Endothelial cell of umbilical vein (primary cell): ENCODE data around the gene SHC1. TPM values are rescaled to one million over a fixed set of nuclear protein-coding genes. Genes with fewer than 3 reads are reported as not detected.
"Not testable (repeated sequence)": the region's sequence is repeated elsewhere in the genome, so short reads cannot be mapped to it uniquely, and the experiment has no call there.

Source experiments
- BruUV-seq: library from RNA; stranded (reverse); fragments of 400-500 nt; replicated peaks from 2 replicates; lab custom pipeline; 2021; lab: Mats Ljungman, UMichigan
- CTCF ChIA-PET: fragments of 300-600, 350-600 bp; sonication (Branson Sonifier 250); formaldehyde crosslinking; loops from one replicate; lab custom pipeline; 2021; ENCODE audit warnings: antibody characterized with exemption, inconsistent platforms; lab: Charles Lee
- POLR2A ChIA-PET: fragments of 300-600, 350-600 bp; sonication (Branson Sonifier 250); formaldehyde crosslinking; loops from one replicate; lab custom pipeline; 2021; ENCODE audit warnings: antibody characterized with exemption, inconsistent platforms; lab: Charles Lee
- DNase-seq: peaks from one replicate; pipeline ENCODE4 v3.0.0-alpha.2; 2011; ENCODE audit warnings: low read depth, low spot score
- FAIRE-seq: peaks from 2 replicates; lab custom pipeline; 2011; peaks lifted over from hg19 to GRCh38; lab: Jason Lieb, UNC
- H2AFZ ChIP-seq: 2 replicates; pipeline ENCODE4 v1.6.0; 2012; ENCODE audit warnings: low read depth, low read length, control low read depth, inconsistent platforms
- H3K27ac ChIP-seq: 2 replicates; pipeline ENCODE4 v1.5.1; 2011; ENCODE audit warnings: low read depth, mild to moderate bottlenecking, control low read depth, low read length, moderate library complexity; ENCODE audit not compliant: insufficient read depth
- H3K27me3 ChIP-seq, 2 experiments: 2 replicates each; pipeline versions ENCODE4 v1.6.0 to v1.6.1; 2011; ENCODE audit warnings: low read length in 2 of 2, mixed read lengths in 1 of 2; ENCODE audit not compliant: control insufficient read depth in 2 of 2, insufficient read depth in 2 of 2
- H3K36me3 ChIP-seq, 2 experiments: 2 replicates in 1 of 2; 3 replicates in 1 of 2; pipeline ENCODE4 v1.5.1; 2011; ENCODE audit warnings: low read length in 2 of 2, mild to moderate bottlenecking in 1 of 2, moderate library complexity in 1 of 2; ENCODE audit not compliant: control insufficient read depth in 2 of 2, insufficient read depth in 2 of 2; ENCODE audit errors: extremely low read depth in 1 of 2
- H3K4me1 ChIP-seq: 3 replicates; pipeline ENCODE4 v1.5.1; 2011; ENCODE audit warnings: mild to moderate bottlenecking, low read length; ENCODE audit not compliant: control insufficient read depth, insufficient read depth; ENCODE audit errors: extremely low read depth
- H3K4me2 ChIP-seq: 2 replicates; pipeline ENCODE4 v1.6.1; 2011; ENCODE audit warnings: low read length, control low read depth, mixed read lengths; ENCODE audit not compliant: insufficient read depth
- H3K4me3 ChIP-seq, 3 experiments: fragments of 200-600 bp in 1 of 3; sonication (generic), shearing (Covaris generic) in 1 of 3; replicated peaks in 1 of 3; 2 replicates each; pipeline ENCODE4 v1.5.1; 2011 to 2016; ENCODE audit warnings: control low read depth in 3 of 3, low read length in 3 of 3, mild to moderate bottlenecking in 2 of 3, inconsistent platforms in 1 of 3, low read depth in 1 of 3, moderate library complexity in 1 of 3; ENCODE audit not compliant: insufficient read depth in 1 of 3
- H3K79me2 ChIP-seq: 2 replicates; pipeline ENCODE4 v1.6.0; 2012; ENCODE audit warnings: low read length, inconsistent platforms; ENCODE audit not compliant: control insufficient read depth, insufficient read depth
- H3K9ac ChIP-seq: replicated peaks from 2 replicates; pipeline ENCODE3; 2011; ENCODE audit warnings: low read length, control low read depth; ENCODE audit not compliant: insufficient read depth; ENCODE audit errors: extremely low read depth
- H3K9me1 ChIP-seq: replicated peaks from 3 replicates; pipeline ENCODE4 v1.6.0; 2011; ENCODE audit warnings: mild to moderate bottlenecking, low read length; ENCODE audit not compliant: control insufficient read depth, insufficient read depth; ENCODE audit errors: extremely low read depth
- H3K9me3 ChIP-seq: replicated peaks from 2 replicates; pipeline ENCODE4 v1.5.1; 2012; ENCODE audit warnings: low read length, inconsistent platforms; ENCODE audit not compliant: control insufficient read depth, insufficient read depth
- H4K20me1 ChIP-seq: replicated peaks from 2 replicates; pipeline ENCODE3; 2011; ENCODE audit warnings: mild to moderate bottlenecking, low read length; ENCODE audit not compliant: control insufficient read depth, insufficient read depth; ENCODE audit errors: extremely low read depth
- JUN ChIP-seq: IDR thresholded peaks from 2 replicates; pipeline ENCODE4 v1.6.1; 2011; ENCODE audit warnings: borderline replicate concordance, low read depth; ENCODE audit not compliant: insufficient read length, insufficient read depth
- dilution Hi-C: fragments of 300-500 bp; cut with MboI; formaldehyde crosslinking; loops from one replicate; pipeline ENCODE4 v1.15.0; 2019; ENCODE audit warnings: low sequenced_read_pairs; ENCODE audit not compliant: extremely low pct_ligation_motif_present
- intact Hi-C: fragments of 100-400 bp; cut with micrococcal nuclease; formaldehyde crosslinking; loops from one replicate; pipeline ENCODE4 v1.10.0; 2022
- polyA plus RNA-seq, 4 experiments: library from polyadenylated mRNA; depleted of rRNA in 3 of 4; stranded (reverse) in 3 of 4; unstranded in 1 of 4; fragments of >200 nt; gene quantifications; 2 replicates each; pipeline versions ENCODE4 v1.2.1 to v1.2.3, GENCODE V29; 2011 to 2012; ENCODE audit warnings: missing spikeins in 1 of 4
- total RNA-seq: library from RNA; stranded (reverse); gene quantifications from 2 replicates; pipeline ENCODE4 v1.2.3, GENCODE V29; 2021
- TF ChIP-seq, protein P1 (sequence below), 2 donors: IDR thresholded peaks; 1 replicate in 1 of 2; 2 replicates in 1 of 2; pipeline ENCODE4 v1.5.1; 2011; ENCODE audit warnings: low read length in 2 of 2, mild to moderate bottlenecking in 2 of 2, moderate library complexity in 2 of 2, control low read depth in 1 of 2, inconsistent platforms in 1 of 2, low read depth in 1 of 2; ENCODE audit not compliant: insufficient read depth in 1 of 2; ENCODE audit errors: extremely low read depth in 1 of 2

Gene SHC1
- total and polyA plus RNA-seq, 2 donors (not counting 3 experiments of a cell fraction or from before 2014, with no cell fraction given), result 316 to 324 TPM

DNA sequence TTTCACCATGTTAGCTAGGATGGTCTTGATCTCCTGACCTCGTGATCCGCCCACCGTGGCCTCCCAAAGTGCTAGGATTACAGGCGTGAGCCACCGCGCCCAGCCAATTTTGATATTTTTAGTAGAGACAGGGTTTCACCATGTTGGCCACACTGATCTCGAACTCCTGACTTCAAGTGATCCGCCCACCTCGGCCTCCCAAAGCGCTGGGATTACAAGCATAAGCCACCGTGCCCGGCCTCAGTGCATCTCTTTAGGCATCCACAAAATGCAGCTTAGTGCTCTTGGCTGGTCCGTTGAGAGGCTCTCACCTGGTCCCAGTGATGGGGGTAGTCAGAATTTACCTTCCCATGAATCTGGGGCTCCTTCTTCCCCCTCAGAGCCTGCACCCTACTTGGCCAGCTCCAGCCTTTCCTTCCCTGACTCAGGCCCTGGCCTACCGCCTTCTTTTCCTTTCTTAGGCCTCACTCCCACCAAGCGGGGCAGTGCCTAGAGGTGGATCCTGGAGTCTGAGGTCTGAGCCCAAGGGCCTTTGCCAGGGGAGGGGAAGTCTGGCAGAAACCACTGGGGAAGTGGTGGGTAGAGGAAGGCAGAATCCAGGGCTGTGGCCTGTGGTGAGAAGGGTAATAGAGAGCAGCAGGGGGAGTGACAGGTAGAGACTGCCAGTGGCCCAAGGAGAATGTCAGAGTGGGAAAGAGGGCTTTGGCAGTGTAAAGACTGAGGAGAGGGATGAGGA lies 26.6 kb upstream of the SHC1 start:
- POLR2A ChIA-PET, result interaction anchor here (0.8 to 1.2 kb wide), 2 partner anchors 20 to 23 kb away, joined by 3 read pairs; no protein-coding TSS in a partner anchor
- H3K4me1 ChIP-seq, result peaks cover 15% of the 10 kb centered on the region
- no peak overlapping the region for H3K27ac ChIP-seq
- H3K9me3 ChIP-seq, result no peaks in the 10 kb centered on the region
- TF ChIP-seq JUN, result no peak
- H3K4me2 ChIP-seq, result no peak overlapping the region
- dilution Hi-C loops, result no loop called here
- H3K9me1 ChIP-seq, result no peaks in the 10 kb centered on the region
- H3K9ac ChIP-seq, result no peak overlapping the region
- no peak for FAIRE-seq
- H2AFZ ChIP-seq, result no peak overlapping the region
- intact Hi-C loops, result loop anchor here (5.0 kb wide), 1 partner anchor 330 kb away; no protein-coding TSS in a partner anchor
- H3K36me3 ChIP-seq, result no peaks in the 10 kb centered on the region
- CTCF ChIA-PET, result interaction anchor here (0.8 to 4.7 kb wide), 14 partner anchors 19 to 438 kb away, joined by 3 to 65 read pairs (median 6); partner anchors contain the start of genes PBXIP1, PYGO2 and SHC1
- H3K27me3 ChIP-seq, result no peaks in the 10 kb centered on the region
- no peaks in the 10 kb centered on the region for H4K20me1 ChIP-seq
- no peaks in the 10 kb centered on the region for H3K79me2 ChIP-seq
- no peak for DNase-seq
- no peak overlapping the region for H3K4me3 ChIP-seq
- BruUV-seq, result no TSS peak

DNA sequence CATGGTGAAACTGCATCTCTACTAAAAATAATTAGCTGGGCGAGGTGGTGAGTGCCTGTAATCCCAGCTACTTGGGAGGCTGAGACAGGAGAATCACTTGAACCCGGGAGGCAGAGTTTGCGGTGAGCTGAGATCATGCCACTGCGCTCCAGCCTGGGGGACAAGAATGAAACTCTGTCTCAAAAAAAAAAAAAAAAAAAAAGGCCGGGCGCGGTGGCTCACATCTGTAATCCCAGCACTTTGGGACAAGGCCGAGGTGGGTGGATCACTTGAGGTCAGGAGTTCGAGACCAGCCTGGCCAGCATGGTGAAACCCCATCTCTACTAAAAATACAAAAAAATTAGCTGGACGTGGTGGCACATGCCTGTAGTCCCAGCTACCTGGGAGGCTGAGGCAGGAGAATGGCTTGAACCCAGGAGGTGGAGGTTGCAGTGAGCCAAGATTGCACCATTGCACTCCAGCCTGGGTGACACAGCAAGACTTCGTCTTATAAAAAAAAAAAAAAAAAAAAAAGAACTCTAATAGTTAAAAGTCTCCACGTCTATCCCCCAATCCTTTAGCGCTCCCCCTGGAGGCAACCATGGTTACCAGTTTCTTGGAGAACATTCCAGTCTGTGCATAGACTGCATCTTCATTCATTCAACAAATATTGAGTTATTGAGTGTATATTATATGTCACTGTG lies 24.9 kb upstream of the SHC1 start:
- BruUV-seq, H3K9ac ChIP-seq, H4K20me1 ChIP-seq, H3K27ac ChIP-seq, H2AFZ ChIP-seq, H3K9me1 ChIP-seq, H3K36me3 ChIP-seq, H3K79me2 ChIP-seq, H3K4me3 ChIP-seq, dilution Hi-C loops, H3K27me3 ChIP-seq, H3K4me2 ChIP-seq, H3K9me3 ChIP-seq: not testable (repeated sequence)
- peaks cover 11% of the 10 kb centered on the region for H3K4me1 ChIP-seq
- intact Hi-C loops, result loop anchor here (1.0 to 5.0 kb wide), 2 partner anchors 20 to 328 kb away; no protein-coding TSS in a partner anchor
- TF ChIP-seq, protein P1, sequence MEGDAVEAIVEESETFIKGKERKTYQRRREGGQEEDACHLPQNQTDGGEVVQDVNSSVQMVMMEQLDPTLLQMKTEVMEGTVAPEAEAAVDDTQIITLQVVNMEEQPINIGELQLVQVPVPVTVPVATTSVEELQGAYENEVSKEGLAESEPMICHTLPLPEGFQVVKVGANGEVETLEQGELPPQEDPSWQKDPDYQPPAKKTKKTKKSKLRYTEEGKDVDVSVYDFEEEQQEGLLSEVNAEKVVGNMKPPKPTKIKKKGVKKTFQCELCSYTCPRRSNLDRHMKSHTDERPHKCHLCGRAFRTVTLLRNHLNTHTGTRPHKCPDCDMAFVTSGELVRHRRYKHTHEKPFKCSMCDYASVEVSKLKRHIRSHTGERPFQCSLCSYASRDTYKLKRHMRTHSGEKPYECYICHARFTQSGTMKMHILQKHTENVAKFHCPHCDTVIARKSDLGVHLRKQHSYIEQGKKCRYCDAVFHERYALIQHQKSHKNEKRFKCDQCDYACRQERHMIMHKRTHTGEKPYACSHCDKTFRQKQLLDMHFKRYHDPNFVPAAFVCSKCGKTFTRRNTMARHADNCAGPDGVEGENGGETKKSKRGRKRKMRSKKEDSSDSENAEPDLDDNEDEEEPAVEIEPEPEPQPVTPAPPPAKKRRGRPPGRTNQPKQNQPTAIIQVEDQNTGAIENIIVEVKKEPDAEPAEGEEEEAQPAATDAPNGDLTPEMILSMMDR (IDR thresholded peaks at IDR 0.05; ENCODE audit: extremely low read depth in 1 of 2, insufficient read depth in 1 of 2, low read depth in 1 of 2, low read length in 2 of 2), result peak; percentile 34 to 36
- FAIRE-seq, result peak; percentile 83
- ChIA-PET CTCF (interaction anchor here (0.5 to 4.7 kb wide), 16 partner anchors 12 to 436 kb away, joined by 3 to 65 read pairs (median 6); partner anchors contain the start of genes FLAD1, PBXIP1, PYGO2 and SHC1), POLR2A (interaction anchor here (0.7 to 1.1 kb wide), 4 partner anchors 10 to 516 kb away, joined by 4 to 10 read pairs (median 7); partner anchors contain the start of gene SHC1)
- DNase-seq, result peak; percentile 80
